Measurements from ENCODE around the gene GIN1.
"Not testable (repeated sequence)": the region's sequence is repeated elsewhere in the genome, so short reads cannot be mapped to it uniquely, and the experiment has no call there.

Gene GIN1

DNA sequence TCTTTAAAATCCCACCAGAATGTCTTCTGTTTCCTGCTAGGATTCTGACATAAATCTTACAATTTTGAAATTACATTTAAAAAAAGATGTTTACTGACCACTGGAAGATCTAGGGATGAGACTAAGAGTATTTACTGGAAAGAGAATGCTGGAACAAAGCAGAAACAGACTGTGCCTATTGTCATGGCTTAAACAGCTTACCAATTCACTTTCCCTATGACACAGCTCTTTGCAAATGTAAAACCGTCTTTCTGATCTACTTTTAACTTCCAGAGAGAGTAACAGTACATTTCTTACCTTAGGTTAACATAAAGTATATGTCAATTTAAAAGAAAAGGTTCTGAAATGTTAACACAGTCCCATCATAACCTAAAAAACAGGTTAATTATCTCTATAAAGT is 10.7 kb downstream of the GIN1 start:
- no peak for DNase-seq

DNA sequence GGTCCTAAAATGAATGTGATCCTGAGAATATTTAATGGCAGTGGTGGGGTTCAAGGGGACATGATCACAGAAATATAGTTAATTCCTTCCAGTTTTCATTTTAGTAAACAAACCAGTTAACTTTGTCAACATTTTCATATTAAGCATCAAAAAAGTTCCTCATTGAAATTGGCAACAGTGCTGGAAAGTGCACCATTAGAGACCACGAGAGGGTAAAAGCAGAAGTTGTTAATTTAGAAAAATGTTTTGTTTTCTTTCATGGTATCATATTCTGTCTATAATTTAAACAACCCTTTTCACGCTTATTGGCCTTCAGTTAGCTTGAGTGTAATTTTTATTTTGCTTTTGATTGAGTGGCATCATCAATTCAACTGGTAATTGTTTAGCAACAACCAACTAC is 11.9 kb downstream of the GIN1 start:
- DNase-seq, result no peak

GRCh38 chr5:103102234-103102633 is 17.7 kb downstream of the GIN1 start:
- no peak for DNase-seq

GRCh38 chr5:103101079-103101750 is 18.7 kb downstream of the GIN1 start:
- DNase-seq, result no peak

DNA sequence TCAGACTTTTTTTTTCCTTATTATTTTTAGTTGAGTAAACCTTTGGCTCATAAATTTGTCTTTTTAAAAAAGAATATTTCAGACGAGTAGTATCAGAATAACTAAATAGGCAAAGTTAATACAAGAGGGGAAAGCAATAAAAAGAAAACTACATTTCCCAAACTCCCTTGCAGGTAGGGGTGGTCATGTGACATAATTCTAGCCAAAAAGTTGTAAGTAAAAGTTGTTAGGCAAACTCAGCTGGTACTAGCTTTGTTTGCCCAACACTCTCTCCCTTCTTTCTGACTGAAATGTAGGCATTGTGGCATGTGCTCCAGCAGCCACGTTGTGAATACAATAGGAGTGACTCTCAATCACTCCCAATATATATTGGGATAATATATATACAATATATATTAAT is 20.9 kb downstream of the GIN1 start:
- no peak for DNase-seq

- no peak for DNase-seq
Measured at GRCh38 chr5:103094737-103095136, 25.2 kb downstream of the GIN1 start.

- no peak for DNase-seq
Measured at GRCh38 chr5:103093727-103094126, 26.2 kb downstream of the GIN1 start.

DNA sequence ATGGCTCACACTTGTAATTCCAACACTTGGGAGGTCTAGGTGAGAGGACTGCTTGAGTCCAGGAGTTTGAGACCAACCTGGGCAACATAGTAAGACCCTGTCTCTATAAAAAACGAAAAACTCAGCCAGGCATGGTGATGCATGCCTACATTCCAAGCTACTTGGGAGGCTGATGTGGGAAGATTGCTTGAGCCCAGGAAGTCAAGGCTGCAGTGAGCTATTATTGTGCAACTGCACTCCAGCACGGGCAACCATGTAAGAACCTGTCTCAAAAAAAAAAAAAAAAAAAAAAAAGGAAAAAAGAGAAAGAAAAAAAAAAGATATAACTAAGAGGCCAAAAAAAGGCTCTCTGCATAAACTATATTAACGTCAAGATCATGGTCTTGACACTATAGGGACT is 27.3 kb downstream of the GIN1 start:
- no peak for DNase-seq

DNA sequence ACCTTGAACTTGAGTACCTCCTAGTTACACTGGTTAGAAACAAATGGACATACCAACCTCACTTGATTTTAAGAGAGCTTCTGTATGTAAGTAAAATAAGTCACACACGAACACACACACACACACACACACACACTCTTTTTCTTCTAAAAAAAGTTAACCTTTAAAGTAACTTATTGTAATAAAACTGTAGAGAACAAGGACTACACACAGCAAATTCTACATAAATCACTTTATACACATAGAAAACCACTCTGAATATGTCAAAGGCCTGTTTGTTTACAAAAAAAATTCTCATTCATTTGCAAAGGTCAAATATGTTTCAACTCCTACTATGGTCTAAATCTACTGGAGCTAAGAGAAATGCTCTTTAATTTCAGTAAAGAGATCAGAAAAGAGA is 29.1 kb downstream of the GIN1 start:
- DNase-seq, result no peak

- no peak for DNase-seq
Measured at GRCh38 chr5:103089272-103089671, 30.7 kb downstream of the GIN1 start.

DNA sequence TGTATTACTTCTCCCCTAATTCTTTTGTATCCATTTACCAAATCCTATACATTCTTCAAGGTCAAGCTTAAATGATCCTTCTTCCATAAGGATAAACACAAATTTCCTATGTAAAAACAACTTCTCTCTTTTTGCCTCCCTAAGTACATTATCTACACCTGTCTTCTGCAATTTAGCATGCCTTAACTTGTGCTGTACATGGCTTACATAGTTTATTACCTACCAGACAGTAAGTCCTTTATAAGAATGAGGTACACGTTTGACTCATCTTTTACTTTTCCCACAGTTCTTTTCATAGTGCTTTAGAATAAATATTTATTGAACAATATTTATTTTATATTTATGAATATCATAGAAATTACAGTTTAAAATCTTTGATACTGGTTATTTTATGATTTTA is 33.4 kb downstream of the GIN1 start:
- no peak for DNase-seq

DNA sequence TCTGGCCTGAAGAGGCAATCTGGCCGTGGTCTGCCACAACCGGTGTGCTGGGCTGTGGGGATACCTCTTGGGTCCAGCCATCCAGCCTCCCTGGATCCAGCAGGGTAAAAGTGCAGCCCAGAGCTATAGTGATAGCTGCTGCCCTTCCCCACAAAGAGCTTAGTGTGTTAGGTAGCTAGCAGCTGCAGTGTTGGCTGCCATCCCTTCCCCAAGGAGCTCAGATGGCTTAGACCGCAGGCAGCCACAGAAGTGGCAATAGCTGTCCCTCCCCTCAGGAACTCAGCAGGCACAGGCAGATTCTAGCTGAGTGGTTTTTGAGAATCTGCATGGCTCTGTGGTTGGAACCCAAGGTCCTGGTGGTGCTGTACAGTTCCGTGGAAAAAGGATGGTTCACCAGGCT is 40.1 kb downstream of the GIN1 start:
- no peak for DNase-seq

- DNase-seq, result no peak
Measured at GRCh38 chr5:103075442-103075841, 44.5 kb downstream of the GIN1 start.

- DNase-seq, result not testable (repeated sequence)
Measured at GRCh38 chr5:103073500-103073899, 46.4 kb downstream of the GIN1 start.

GRCh38 chr5:103066326-103066725 is 53.6 kb downstream of the GIN1 start:
- DNase-seq, result no peak

DNA sequence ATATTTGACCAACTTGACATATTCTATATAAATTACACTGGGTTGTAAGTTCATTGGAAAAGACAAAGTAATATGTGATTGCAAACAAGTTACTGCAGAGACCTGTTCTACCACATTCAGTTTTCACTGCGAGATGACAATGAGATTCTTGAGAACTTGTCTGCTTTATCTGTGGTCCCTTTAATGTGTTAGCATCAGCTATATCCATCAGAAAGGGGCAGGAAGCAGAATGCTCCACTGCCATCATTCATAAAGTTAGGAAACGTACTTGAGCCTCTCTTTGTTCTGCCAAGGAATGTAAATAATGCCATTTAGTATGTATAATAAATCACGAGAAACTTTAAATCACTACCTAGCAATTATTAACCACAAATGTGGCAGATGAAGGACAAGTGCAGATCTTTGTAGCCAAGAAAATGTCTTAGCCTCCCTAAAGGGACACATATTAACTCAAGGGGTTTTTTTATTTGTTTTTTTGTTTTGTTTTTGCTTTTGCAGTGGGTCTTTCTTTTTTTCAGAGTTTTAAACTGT is 59.4 kb downstream of the GIN1 start:
- DNase-seq, result no peak

GRCh38 chr5:103059525-103059924 is 60.4 kb downstream of the GIN1 start:
- no peak for DNase-seq

DNA sequence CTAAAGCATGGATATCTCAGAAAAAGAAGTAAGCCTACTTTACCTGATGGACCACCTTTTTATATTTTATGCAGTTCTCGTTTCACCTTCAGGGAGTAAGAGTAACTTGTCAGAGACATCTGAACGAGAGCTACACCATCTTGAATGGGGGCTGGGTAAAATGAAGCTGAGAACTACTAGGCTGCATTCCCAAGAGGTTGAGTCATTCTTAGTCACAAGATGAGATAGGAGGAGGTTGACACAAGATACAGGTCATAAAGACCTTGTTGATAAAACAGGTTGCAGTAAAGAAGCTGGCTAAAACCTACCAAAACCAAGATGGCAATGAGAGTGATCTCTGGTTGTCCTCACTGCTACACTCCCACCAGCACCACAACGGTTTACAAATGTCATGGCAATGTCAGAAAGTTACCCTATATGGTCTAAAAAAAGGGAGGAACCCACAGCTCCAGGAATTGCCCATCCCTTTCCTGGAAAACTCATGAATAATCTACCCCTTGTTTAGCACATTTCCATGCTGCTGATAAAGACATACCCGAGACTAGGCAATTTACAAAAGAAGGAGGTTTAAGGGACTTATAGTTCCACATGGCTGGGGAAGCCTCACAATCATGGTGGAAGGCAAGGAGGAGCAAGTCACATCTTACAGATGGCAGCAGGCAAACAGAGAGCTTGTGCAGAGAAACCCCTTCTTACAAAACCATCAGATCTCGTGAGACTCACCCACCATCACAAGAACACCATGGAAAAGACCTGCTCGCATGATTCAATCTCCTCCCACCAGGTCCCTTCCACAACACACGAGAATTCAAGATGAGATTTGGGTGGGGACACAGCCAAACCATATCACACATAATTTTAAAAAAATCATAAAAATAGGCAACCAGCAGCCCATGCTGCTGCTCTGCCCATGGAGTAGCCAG is 62.5 kb downstream of the GIN1 start:
- DNase-seq, result no peak

GRCh38 chr5:103046706-103047105 is 73.2 kb downstream of the GIN1 start:
- DNase-seq, result not testable (repeated sequence)

GRCh38 chr5:103041071-103041676 is 78.8 kb downstream of the GIN1 start:
- DNase-seq, result no peak

- DNase-seq, result no peak
Measured at GRCh38 chr5:103037673-103038455, 82.1 kb downstream of the GIN1 start.

DNA sequence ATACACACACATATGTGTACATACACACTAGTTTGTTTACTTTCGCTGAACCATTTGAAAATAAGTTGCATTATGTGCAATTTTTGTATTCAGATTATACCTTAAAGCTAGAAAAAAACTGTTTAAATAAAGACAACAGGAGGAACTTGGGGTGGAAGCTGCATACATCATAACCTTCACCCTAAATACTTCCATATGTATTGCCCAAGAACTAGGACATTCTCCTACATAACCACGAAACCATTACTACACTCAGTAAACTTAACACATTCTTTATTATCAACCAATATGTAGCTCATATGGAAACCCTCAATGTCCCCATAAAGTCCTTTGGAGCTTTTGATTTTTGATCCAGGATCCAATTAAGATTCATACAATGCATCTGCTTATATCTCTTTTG is 83.3 kb downstream of the GIN1 start:
- DNase-seq, result no peak

Measured in DMS153 (cell line).